Natural killer cell treated with Interleukin-12 subunit alpha and Interleukin-12 subunit beta and Interleukin-15 and Interleukin-18, amount 100 ng/mL, for 72 hours (primary cell): ENCODE results near the gene CALU. TPM values are rescaled to one million over a fixed set of nuclear protein-coding genes. Genes with fewer than 3 reads are reported as not detected.

Experiments
- ATAC-seq, 2 donors: fragments of 150-1000 bp; cut with Tn5 transposase in 1 of 2; sonication (Bioruptor Pico), chemical (Tn5 transposase) in 1 of 2; 2 replicates each; pipeline ENCODE4 v1.10.0; 2021
- DNase-seq: peaks from one replicate; pipeline ENCODE4 v3.0.0; 2022; ENCODE audit warnings: low spot score
- H3K27ac Mint-ChIP-seq, 2 donors: 1 replicate in 1 of 2; 2 replicates in 1 of 2; pipeline ENCODE4 v1.8.0; 2022; ENCODE audit warnings: mixed read lengths in 2 of 2, mild to moderate bottlenecking in 1 of 2, moderate library complexity in 1 of 2
- H3K27me3 Mint-ChIP-seq, 2 donors: 1 replicate in 1 of 2; 2 replicates in 1 of 2; pipeline ENCODE4 v1.8.0; 2022; ENCODE audit warnings: mixed read lengths in 2 of 2
- H3K36me3 Mint-ChIP-seq: one replicate; pipeline ENCODE4 v1.8.0; 2022; ENCODE audit warnings: mixed read lengths
- H3K4me1 Mint-ChIP-seq, 2 donors: 1 replicate in 1 of 2; 2 replicates in 1 of 2; pipeline ENCODE4 v1.8.0; 2022; ENCODE audit warnings: low read depth in 2 of 2, mixed read lengths in 2 of 2, mild to moderate bottlenecking in 1 of 2
- H3K4me3 Mint-ChIP-seq: one replicate; pipeline ENCODE4 v1.8.0; 2022; ENCODE audit warnings: mixed read lengths
- H3K9me3 Mint-ChIP-seq: 2 replicates; pipeline ENCODE4 v1.8.0; 2022; ENCODE audit warnings: mixed read lengths
- total RNA-seq, 2 donors: library from RNA; stranded (reverse); gene quantifications; one replicate each; pipeline ENCODE4 v1.2.3, GENCODE V29; 2022

CALU gene
- total RNA-seq, 2 donors from 2014 or later, result 46.3 to 60.5 TPM

GRCh38 chr7:128744366-128744905 is 5.3 kb downstream of the CALU start:
- DNase-seq, result no peak
- Mint-ChIP-seq H3K36me3 (no peaks in the 10 kb centered on the region), H3K27me3 (no peaks in the 10 kb centered on the region), H3K4me1 (peaks cover 28 to 39% of the 10 kb centered on the region in 2 donors), H3K4me3 (no peak overlapping the region), H3K9me3 (no peaks in the 10 kb centered on the region), H3K27ac (peak overlapping the region in 1 of 2 donors; percentile 17)
- ATAC-seq, result no peak

- no peaks in the 10 kb centered on the region for H3K9me3 Mint-ChIP-seq
- H3K27ac Mint-ChIP-seq, result no peak overlapping the region
- ATAC-seq (no peak), DNase-seq (no peak)
- H3K27me3 Mint-ChIP-seq, result no peaks in the 10 kb centered on the region
- H3K4me1 Mint-ChIP-seq, result peaks cover 25 to 33% of the 10 kb centered on the region in 2 donors
- H3K36me3 Mint-ChIP-seq, result no peaks in the 10 kb centered on the region
- no peak overlapping the region for H3K4me3 Mint-ChIP-seq
Measured at GRCh38 chr7:128745706-128746105, 6.5 kb downstream of the CALU start.

DNA sequence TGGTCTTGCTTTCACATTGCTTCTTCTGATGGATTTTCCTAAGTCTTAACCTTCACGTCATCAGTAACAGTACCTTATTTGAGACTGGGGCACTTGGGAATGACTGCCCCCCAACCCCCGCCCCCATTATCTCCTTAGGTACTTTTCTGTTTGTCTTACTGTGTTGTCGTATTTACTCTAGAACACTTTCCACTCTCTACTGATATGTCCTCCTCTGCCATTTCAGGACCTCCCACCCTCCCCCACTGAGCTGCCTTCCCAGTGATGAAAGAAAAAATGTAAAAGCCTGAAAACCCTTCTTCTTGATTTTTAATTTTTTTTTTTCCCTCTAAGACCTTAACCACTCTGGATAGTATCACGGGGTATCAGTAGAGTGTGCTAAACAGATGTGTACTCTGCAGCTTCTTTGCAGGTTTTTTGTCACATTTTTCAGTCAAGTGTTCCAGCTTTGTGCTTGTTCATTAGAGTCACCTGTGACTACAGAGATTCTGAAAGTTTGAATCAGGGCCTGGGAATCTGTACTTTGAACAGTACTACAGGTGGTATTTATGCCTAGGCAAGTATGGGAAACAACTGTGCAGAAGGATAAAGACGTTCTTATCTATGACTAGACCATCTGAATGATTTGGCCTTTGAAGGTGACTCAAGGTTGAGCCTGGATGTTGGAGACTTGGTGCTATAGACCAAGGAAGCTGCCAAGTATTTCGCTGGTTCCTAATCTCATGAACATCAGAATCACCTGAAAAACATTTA is 8.3 kb downstream of the CALU start:
- Mint-ChIP-seq H3K27ac (no peak overlapping the region), H3K27me3 (no peaks in the 10 kb centered on the region), H3K4me3 (no peak overlapping the region), H3K9me3 (no peaks in the 10 kb centered on the region), H3K4me1 (peaks cover 14 to 20% of the 10 kb centered on the region in 2 donors), H3K36me3 (no peaks in the 10 kb centered on the region)
- no peak for ATAC-seq
- DNase-seq, result no peak

DNA sequence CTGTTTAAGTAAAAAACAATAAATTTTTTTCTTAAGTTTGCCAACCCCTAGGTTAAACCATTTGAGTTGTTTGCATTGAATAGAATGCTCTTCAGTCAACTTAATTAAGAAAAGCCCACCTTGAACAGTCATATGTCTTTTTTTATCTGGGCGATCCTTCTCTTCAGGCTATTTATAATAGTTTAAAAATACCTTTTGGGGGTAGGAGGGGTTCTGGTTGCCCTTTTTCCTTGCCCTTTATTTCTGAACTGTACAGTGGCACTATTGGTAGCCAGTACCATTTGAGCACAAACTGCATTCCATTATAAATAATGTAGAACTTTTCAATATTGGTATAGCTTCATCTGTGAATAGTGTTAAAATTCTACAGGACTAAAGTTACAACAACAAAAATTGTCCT is 13.1 kb downstream of the CALU start:
- Mint-ChIP-seq H3K27me3 (no peaks in the 10 kb centered on the region), H3K4me3 (no peak overlapping the region), H3K36me3 (peaks cover 16% of the 10 kb centered on the region), H3K9me3 (no peaks in the 10 kb centered on the region), H3K4me1 (peaks cover 12 to 20% of the 10 kb centered on the region in 2 donors), H3K27ac (no peak overlapping the region)
- ATAC-seq (no peak), DNase-seq (no peak)

- Mint-ChIP-seq H3K9me3 (no peaks in the 10 kb centered on the region), H3K27me3 (no peaks in the 10 kb centered on the region), H3K4me1 (peaks cover 4 to 14% of the 10 kb centered on the region in 2 donors), H3K36me3 (peaks cover 26% of the 10 kb centered on the region), H3K4me3 (no peak overlapping the region), H3K27ac (no peak overlapping the region)
- no peak for DNase-seq
- no peak for ATAC-seq
Measured at GRCh38 chr7:128755075-128755818, 16.1 kb downstream of the CALU start.

GRCh38 chr7:128755819-128756476 is 16.8 kb downstream of the CALU start:
- ATAC-seq (no peak), DNase-seq (no peak)
- H3K27me3 Mint-ChIP-seq, result no peaks in the 10 kb centered on the region
- peaks cover 4 to 14% of the 10 kb centered on the region in 2 donors for H3K4me1 Mint-ChIP-seq
- H3K9me3 Mint-ChIP-seq, result no peaks in the 10 kb centered on the region
- no peak overlapping the region for H3K27ac Mint-ChIP-seq
- peaks cover 26% of the 10 kb centered on the region for H3K36me3 Mint-ChIP-seq
- no peak overlapping the region for H3K4me3 Mint-ChIP-seq

DNA sequence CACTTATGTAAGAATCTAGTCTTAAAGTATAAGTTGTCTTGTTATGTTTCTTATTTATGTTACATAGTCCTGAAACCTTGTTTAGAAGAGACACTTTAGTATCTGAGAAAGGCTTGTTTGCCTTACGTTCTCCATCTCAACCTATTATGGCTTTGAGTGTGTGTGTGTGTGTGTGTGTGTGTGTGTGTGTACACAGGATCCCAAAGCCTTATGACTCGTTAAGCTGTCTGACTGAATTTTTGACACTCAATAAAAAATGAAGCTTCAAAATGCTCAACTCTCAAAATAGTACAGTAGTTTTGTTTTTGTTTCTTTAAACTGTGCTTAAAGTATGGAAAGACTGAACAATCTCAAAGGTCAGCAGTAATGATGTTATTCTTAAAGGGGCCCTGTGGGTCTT is 18.0 kb downstream of the CALU start:
- no peak overlapping the region for H3K27ac Mint-ChIP-seq
- no peaks in the 10 kb centered on the region for H3K9me3 Mint-ChIP-seq
- peaks cover 26% of the 10 kb centered on the region for H3K36me3 Mint-ChIP-seq

DNA sequence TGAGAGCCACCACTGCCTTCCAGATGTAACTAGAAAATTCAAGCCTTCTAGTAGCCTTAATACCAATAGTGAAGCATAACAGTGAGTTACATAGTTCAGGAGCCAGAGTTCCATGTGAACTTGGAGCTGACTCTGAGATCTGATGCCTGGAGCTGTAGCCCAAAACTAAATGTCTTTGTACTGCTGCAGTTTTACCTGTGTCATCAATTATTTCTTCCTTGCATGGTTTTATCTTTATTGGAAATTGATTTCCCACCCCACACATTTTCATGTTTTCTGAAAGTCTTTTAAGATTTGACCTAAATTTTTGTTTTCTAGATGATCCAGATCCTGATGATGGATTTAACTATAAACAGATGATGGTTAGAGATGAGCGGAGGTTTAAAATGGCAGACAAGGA is 19.4 kb downstream of the CALU start:
- no peak overlapping the region for H3K4me3 Mint-ChIP-seq
- H3K27ac Mint-ChIP-seq, result no peak overlapping the region
- peaks cover 0 to 8% of the 10 kb centered on the region in 2 donors for H3K4me1 Mint-ChIP-seq
- H3K36me3 Mint-ChIP-seq, result peaks cover 19% of the 10 kb centered on the region
- H3K9me3 Mint-ChIP-seq, result no peaks in the 10 kb centered on the region
- DNase-seq, result no peak
- ATAC-seq, result no peak
- H3K27me3 Mint-ChIP-seq, result no peaks in the 10 kb centered on the region

More for the DNA sequence above, 18.0 kb downstream of the CALU start:
- Mint-ChIP-seq H3K27me3 (no peaks in the 10 kb centered on the region), H3K4me1 (peaks cover 4 to 14% of the 10 kb centered on the region in 2 donors), H3K4me3 (no peak overlapping the region)
- DNase-seq, result no peak
- ATAC-seq, result no peak

- Mint-ChIP-seq H3K27me3 (no peaks in the 10 kb centered on the region), H3K27ac (no peak overlapping the region), H3K9me3 (no peaks in the 10 kb centered on the region), H3K4me1 (peaks cover 0 to 6% of the 10 kb centered on the region in 2 donors), H3K36me3 (peaks cover 13% of the 10 kb centered on the region), H3K4me3 (no peak overlapping the region)
- DNase-seq (no peak), ATAC-seq (no peak)
Measured at GRCh38 chr7:128759242-128759641, 20.1 kb downstream of the CALU start.

DNA sequence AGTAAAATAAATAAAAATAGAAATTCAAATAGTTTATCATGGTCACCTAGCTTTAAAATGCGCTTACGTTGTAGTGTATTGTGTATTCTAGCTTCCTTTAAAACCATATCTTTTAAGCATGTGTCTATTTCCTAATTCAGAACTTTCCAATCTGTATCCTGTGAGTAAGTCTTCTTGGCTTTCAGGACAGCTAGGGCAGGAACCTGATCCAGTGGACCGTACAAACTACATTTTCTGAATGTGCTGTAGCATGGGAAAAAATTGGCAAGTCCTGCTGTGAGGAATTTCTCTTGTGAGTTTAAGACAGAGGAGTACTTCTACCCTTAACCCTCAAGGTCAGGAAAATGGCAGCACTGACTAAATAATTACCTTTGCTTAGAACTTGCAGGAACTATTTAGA is 24.4 kb downstream of the CALU start:
- Mint-ChIP-seq H3K9me3 (no peaks in the 10 kb centered on the region), H3K36me3 (peaks cover 3% of the 10 kb centered on the region), H3K27ac (no peak overlapping the region), H3K27me3 (no peaks in the 10 kb centered on the region), H3K4me3 (no peak overlapping the region), H3K4me1 (no peaks in the 10 kb centered on the region)
- DNase-seq, result no peak
- ATAC-seq, result no peak

DNA sequence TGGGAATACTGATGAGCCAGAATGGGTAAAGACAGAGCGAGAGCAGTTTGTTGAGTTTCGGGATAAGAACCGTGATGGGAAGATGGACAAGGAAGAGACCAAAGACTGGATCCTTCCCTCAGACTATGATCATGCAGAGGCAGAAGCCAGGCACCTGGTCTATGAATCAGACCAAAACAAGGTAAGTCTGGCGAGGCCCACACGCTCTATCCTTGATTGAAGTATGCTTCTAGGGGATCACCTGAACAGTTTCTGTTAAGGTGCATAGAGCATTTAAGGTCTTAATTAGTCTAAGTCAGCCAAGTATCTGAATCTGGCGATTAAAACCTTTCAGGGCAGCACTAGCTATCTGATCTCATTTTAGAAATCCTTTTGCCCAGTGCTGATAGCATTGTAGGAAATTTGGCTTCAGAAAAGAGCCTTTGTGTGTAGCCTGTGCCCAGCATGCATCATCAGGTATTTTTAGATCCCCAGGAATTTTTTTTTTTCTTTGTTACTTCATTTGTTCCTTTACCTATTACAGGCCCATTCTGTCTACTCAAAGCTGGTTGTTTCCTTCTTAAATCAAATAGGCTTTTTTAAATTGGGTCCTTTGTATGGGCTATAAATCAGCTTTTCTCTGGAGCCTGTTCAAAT is 28.4 kb downstream of the CALU start:
- Mint-ChIP-seq H3K4me1 (no peaks in the 10 kb centered on the region), H3K4me3 (no peak overlapping the region), H3K27ac (no peak overlapping the region), H3K36me3 (peaks cover 17% of the 10 kb centered on the region), H3K27me3 (no peaks in the 10 kb centered on the region), H3K9me3 (no peaks in the 10 kb centered on the region)
- ATAC-seq, result no peak
- DNase-seq, result no peak

- H3K27ac Mint-ChIP-seq, result no peak overlapping the region
- ATAC-seq, result no peak
Measured at GRCh38 chr7:128770233-128770632, 31.1 kb downstream of the CALU start.

DNA sequence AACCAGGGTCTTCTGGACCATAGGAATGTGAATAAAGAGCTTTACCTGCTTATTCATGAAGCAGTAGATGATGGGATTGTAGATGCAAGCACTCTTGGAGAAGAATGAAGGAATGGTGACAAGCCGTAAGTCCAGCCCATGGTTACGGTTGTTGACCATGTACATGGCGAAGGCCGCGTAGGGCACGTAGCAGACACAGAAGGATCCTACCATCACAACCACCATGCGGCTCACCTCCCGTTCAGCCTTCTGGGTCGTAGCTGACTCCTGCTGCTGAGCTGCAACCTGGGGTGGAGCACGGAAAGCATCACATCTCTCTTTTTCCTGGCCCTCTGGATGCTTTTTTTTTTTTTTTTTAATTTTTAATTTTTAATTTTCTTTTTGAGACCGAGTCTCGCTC is 34.4 kb downstream of the CALU start:
- H3K36me3 Mint-ChIP-seq, result peaks cover 36% of the 10 kb centered on the region
- no peak overlapping the region for H3K4me3 Mint-ChIP-seq
- ATAC-seq (no peak), DNase-seq (no peak)
- H3K27ac Mint-ChIP-seq, result no peak overlapping the region
- H3K27me3 Mint-ChIP-seq, result no peaks in the 10 kb centered on the region
- H3K4me1 Mint-ChIP-seq, result peaks cover 7 to 13% of the 10 kb centered on the region in 2 donors
- no peaks in the 10 kb centered on the region for H3K9me3 Mint-ChIP-seq

More at GRCh38 chr7:128770233-128770632, 31.1 kb downstream of the CALU start:
- Mint-ChIP-seq H3K27me3 (no peaks in the 10 kb centered on the region), H3K36me3 (peaks cover 23% of the 10 kb centered on the region), H3K9me3 (no peaks in the 10 kb centered on the region), H3K4me1 (no peaks in the 10 kb centered on the region), H3K4me3 (no peak overlapping the region)
- no peak for DNase-seq
